Measurements from ENCODE around the gene POLR2E. TPM values are rescaled to one million over a fixed set of nuclear protein-coding genes. Genes with fewer than 3 reads are reported as not detected.

Gene POLR2E
- total and polyA plus RNA-seq, 9 of the 15 experiments (the other 6 are each of a cell fraction or from before 2014, with no cell fraction given): 3.4 to 413 (median 244) TPM

DNA sequence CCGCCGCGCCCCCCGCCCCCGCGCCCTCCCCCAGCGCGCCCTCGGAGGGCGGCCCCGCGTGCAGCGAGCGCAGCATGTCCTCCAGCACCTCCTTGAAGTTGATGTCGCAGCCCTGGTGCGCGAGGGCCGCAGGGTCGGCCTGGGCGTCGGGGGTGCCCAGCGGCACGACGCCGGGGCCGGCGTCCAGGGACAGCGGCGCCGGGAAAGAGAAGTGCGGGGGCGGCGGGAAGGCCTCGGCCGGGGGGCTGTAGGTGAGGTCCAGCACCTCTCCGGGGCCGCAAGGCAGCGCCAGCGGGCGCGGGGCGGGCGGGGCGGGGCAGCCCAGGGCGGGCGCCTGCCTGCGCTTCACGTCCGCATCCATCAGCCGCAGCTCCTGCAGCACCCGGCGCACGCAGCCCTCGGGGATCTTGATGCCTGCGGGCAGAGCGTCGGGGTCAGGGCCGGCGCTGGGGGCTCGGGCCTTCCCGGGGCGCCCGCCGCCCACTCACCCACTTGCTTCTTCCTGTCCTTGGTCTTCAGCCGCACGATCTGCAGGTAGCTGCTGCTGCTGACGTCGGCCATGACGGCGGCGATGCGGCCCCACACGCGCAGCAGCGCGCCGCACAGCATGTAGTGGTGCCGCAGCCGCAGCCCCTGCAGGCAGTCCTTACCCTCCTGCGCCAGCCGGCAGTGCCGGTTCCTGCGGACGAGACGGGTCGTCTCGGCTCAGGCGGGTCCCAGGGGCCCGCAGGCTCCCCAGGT, 13.3 kb upstream of the POLR2E start:
- intact Hi-C loops (cut with micrococcal nuclease) (no loop called here), in situ Hi-C loops (cut with MboI) (no loop called here)
- no peak for DNase-seq (ENCODE audit: extremely low read depth in 1 of 4, low spot score in 3 of 4)
- Histone ChIP-seq H2AFZ (ENCODE audit: low read depth, low read length) (no peak overlapping the region), H4K20me1 (replicated peaks; ENCODE audit: control insufficient read depth, insufficient read depth, low read length) (no peaks in the 10 kb centered on the region; the same call in 1 of the 2 replicates), H3K9me3 (replicated peaks; ENCODE audit: control insufficient read depth, insufficient read depth, low read depth, low read length) (no peaks in the 10 kb centered on the region), H3K36me3 (ENCODE audit: control insufficient read depth, insufficient read depth, low read length) (peaks cover 68% of the 10 kb centered on the region; the same call in 2 of the 3 replicates), H3K4me3 (no peak overlapping the region), H3K4me1 (replicated peaks in 1 of 2; ENCODE audit: control insufficient read depth in 2 of 2, insufficient read depth in 2 of 2, low read length in 2 of 2) (peaks cover 10 to 91% of the 10 kb centered on the region in 2 experiments), H3K79me2 (ENCODE audit: control insufficient read depth, insufficient read depth, low read length) (peaks cover 26% of the 10 kb centered on the region), H3K27me3 (ENCODE audit: control insufficient read depth in 2 of 2, insufficient read depth in 2 of 2, low read length in 2 of 2) (no peaks in the 10 kb centered on the region), H3K27ac (ENCODE audit: extremely low read depth, low read depth, low read length) (no peak overlapping the region), H3K9ac (ENCODE audit: insufficient read depth in 1 of 2, low read depth in 2 of 2, low read length in 2 of 2) (no peak overlapping the region), H3K9me1 (ENCODE audit: control insufficient read depth, insufficient read depth, low read length) (no peaks in the 10 kb centered on the region), H3K4me2 (ENCODE audit: insufficient read depth, low read length) (no peak overlapping the region)
- no TSS peak for BruUV-seq (replicated peaks)
- no peak for ATAC-seq
- no peak for FAIRE-seq
- CTCF ChIA-PET (ENCODE audit: low intra/inter-chr PET ratio): no interaction called here
- POLR2A ChIA-PET: interaction anchor here (1.0 kb wide), 1 partner anchor 13 kb away, joined by 3 read pairs; no protein-coding TSS in a partner anchor
- WGBS (ENCODE audit: insufficient coverage, low coverage, missing lambda C conversion rate): 100% methylated on average over 4 of the region's 89 CpGs
- TF ChIP-seq, protein P1, sequence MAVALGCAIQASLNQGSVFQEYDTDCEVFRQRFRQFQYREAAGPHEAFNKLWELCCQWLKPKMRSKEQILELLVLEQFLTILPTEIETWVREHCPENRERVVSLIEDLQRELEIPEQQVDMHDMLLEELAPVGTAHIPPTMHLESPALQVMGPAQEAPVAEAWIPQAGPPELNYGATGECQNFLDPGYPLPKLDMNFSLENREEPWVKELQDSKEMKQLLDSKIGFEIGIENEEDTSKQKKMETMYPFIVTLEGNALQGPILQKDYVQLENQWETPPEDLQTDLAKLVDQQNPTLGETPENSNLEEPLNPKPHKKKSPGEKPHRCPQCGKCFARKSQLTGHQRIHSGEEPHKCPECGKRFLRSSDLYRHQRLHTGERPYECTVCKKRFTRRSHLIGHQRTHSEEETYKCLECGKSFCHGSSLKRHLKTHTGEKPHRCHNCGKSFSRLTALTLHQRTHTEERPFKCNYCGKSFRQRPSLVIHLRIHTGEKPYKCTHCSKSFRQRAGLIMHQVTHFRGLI (CRISPR knock-in tag; IDR thresholded peaks at IDR 0.05): no peak
- TF ChIP-seq CHD4 (IDR thresholded peaks at IDR 0.05; ENCODE audit: insufficient read depth, insufficient replicate concordance, low read depth, low read length, poor library complexity, severe bottlenecking): no peak
- no peak for TF ChIP-seq ILK (tag; IDR thresholded peaks at IDR 0.05; ENCODE audit: borderline replicate concordance, low read depth)
- TF ChIP-seq ZNF551 (CRISPR knock-in tag; IDR thresholded peaks at IDR 0.05): no peak
- TF ChIP-seq HMG20B (CRISPR knock-in tag; IDR thresholded peaks at IDR 0.05): no peak
- TF ChIP-seq NFE2 (IDR thresholded peaks at IDR 0.05; ENCODE audit: low read depth): no peak
- TF ChIP-seq PML (IDR thresholded peaks at IDR 0.05; ENCODE audit: low read length): no peak
- TF ChIP-seq, protein P2, sequence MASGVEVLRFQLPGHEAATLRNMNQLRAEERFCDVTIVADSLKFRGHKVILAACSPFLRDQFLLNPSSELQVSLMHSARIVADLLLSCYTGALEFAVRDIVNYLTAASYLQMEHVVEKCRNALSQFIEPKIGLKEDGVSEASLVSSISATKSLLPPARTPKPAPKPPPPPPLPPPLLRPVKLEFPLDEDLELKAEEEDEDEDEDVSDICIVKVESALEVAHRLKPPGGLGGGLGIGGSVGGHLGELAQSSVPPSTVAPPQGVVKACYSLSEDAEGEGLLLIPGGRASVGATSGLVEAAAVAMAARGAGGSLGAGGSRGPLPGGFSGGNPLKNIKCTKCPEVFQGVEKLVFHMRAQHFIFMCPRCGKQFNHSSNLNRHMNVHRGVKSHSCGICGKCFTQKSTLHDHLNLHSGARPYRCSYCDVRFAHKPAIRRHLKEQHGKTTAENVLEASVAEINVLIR (CRISPR knock-in tag; IDR thresholded peaks at IDR 0.05): no peak
- peak; percentile 32; the same call in 1 of the 2 replicates for TF ChIP-seq HNRNPL (IDR thresholded peaks at IDR 0.05; ENCODE audit: low read depth, low read length)
- TF ChIP-seq CAMTA2 (CRISPR knock-in tag; conservative IDR thresholded peaks at IDR 0.05): no peak
- no peak for TF ChIP-seq SRF (CRISPR knock-in tag; IDR thresholded peaks at IDR 0.05)
- no peak for TF ChIP-seq MAFF (IDR thresholded peaks at IDR 0.05; ENCODE audit: low read length)
- TF ChIP-seq RFX7 (CRISPR knock-in tag; IDR thresholded peaks at IDR 0.05): no peak
- TF ChIP-seq ZNF77 (CRISPR knock-in tag; IDR thresholded peaks at IDR 0.05): no peak
- no peak for TF ChIP-seq ZFP36 (IDR thresholded peaks at IDR 0.05; ENCODE audit: low read depth, low read length, partially characterized antibody)
- no peak for TF ChIP-seq ARID2 (IDR thresholded peaks at IDR 0.05)
- TF ChIP-seq ZMIZ1 (IDR thresholded peaks at IDR 0.05; ENCODE audit: low read depth in 2 of 2, low read length in 2 of 2): no peak

Measured in K562 (cell line).